Right lobe of liver (tissue), 6 donors: ENCODE measurements around the gene LCP1. TPM values are rescaled to one million over a fixed set of nuclear protein-coding genes. Genes with fewer than 3 reads are reported as not detected.
A peak's percentile ranks its signal among the peaks of the same experiment; 100 is the strongest.

ENCODE experiments used
- ATAC-seq, 4 donors: fragments of 200-7000 bp; cut with Tn5 transposase; one replicate each; pipeline ENCODE4 v1.9.1; 2020; ENCODE audit warnings: mild to moderate bottlenecking in 4 of 4, moderate library complexity in 4 of 4
- DNase-seq, 3 donors: peaks; one replicate each; pipeline ENCODE4 v3.0.0-alpha.2; 2020
- H3K27ac ChIP-seq, 3 donors: fragments of 200-600 bp; one replicate each; pipeline ENCODE4 v1.8.0; 2022
- H3K27me3 ChIP-seq, 2 donors: fragments of 200-600 bp; one replicate each; pipeline ENCODE4 v1.8.0; 2022
- H3K36me3 ChIP-seq, 4 donors: fragments of 200-600 bp; sonication (generic) in 1 of 4; one replicate each; pipeline versions ENCODE4 v1.5.1 to v1.8.0; 2017 to 2022; ENCODE audit warnings: control low read depth in 1 of 4
- H3K4me1 ChIP-seq, 4 donors: fragments of 200-600 bp; sonication (generic) in 1 of 4; one replicate each; pipeline versions ENCODE4 v1.5.1 to v1.8.0; 2017 to 2022; ENCODE audit warnings: control low read depth in 1 of 4
- H3K4me3 ChIP-seq, 3 donors: fragments of 200-600 bp; one replicate each; pipeline ENCODE4 v1.8.0; 2022
- H3K9me3 ChIP-seq, 4 donors: fragments of 200-600 bp; sonication (generic) in 1 of 4; one replicate each; pipeline versions ENCODE4 v1.5.1 to v1.8.0; 2017 to 2022; ENCODE audit warnings: control low read depth in 1 of 4
- POLR2A ChIP-seq: fragments of 450-650 bp; IDR thresholded peaks from one replicate; pipeline ENCODE4 v1.6.1; 2017; ENCODE audit warnings: antibody characterized with exemption, mild to moderate bottlenecking
- WGBS: methylation state at CpG from one replicate; pipeline ENCODE4 v1.1.6; 2018; ENCODE audit warnings: low coverage, low lambda C conversion rate; ENCODE audit not compliant: insufficient coverage; ENCODE audit errors: missing lambda C conversion rate; 5-methylcytosine and 5-hydroxymethylcytosine counted together
- intact Hi-C, 2 donors: fragments of 100-400 bp; cut with DNase I; formaldehyde crosslinking; loops; one replicate each; pipeline versions ENCODE4 v1.11.2 to v1.14.1; 2022
- total RNA-seq, 6 experiments: library from RNA; depleted of rRNA in 2 of 6; stranded (reverse); fragments of >200 nt in 2 of 6; fragmentation: NEBNext Ultra II Directional in 3 of 6; extraction: Animal tissue kit (Norgen Biotek cat#: 25700) in 3 of 6; gene quantifications; one replicate each; pipeline versions ENCODE4 v1.1.0 to v1.2.4, GENCODE V29; 2016 to 2023
- TF ChIP-seq, protein P1 (sequence below), 4 donors: fragments of 200-600 bp in 3 of 4; fragments of 450-650 bp in 1 of 4; IDR thresholded peaks; one replicate each; pipeline versions ENCODE4 v1.5.1 to v1.8.0; 2016 to 2022; ENCODE audit warnings: antibody characterized with exemption in 4 of 4, mild to moderate bottlenecking in 2 of 4
- donor health status: DM: no; HTN: yes; CAD: no.
- donor health status: DM: no; HTN: no; CAD: no.
- donor health status: DM: no; HTN: no; CAD: no.
- donor health status: DM: no; HTN: yes; CAD: no.
- donor health status: DM: no; HTN: yes; CAD: no.

LCP1 gene
- total RNA-seq, 6 experiments from 2014 or later: 19.7 to 58.1 (median 22.8) TPM

DNA sequence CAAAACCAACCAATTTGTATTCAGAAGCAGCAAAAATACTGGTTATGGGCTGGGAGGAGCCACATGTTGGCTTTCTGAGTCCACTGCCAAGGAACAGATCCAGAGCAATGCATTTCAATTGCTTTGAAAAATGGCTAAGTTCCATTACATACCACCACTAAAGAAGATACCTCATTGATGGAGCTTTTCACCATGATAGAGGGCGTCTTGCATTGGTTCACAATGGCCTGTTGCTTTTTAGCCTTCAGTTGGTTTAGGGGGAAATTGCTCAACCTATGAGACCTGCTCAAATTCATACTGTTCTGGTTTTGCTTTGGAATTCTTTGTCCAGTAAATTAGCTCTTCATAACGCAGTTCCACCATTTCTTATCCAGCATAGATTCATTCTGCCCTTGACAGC is 55.9 kb downstream of the LCP1 start:
- Histone ChIP-seq H3K9me3 (no peaks in the 10 kb centered on the region), H3K36me3 (no peaks in the 10 kb centered on the region), H3K4me1 (peaks cover 0 to 41% (median 13%) of the 10 kb centered on the region in 4 donors), H3K27me3 (no peaks in the 10 kb centered on the region), H3K27ac (peak overlapping the region in 2 of 3 donors; percentile 7 to 95), H3K4me3 (no peak overlapping the region)
- 13% methylated on average over 2 of the region's 2 CpGs for WGBS
- intact Hi-C loops: no loop called here
- DNase-seq (no peak), ATAC-seq (no peak)
- TF ChIP-seq, protein P1, sequence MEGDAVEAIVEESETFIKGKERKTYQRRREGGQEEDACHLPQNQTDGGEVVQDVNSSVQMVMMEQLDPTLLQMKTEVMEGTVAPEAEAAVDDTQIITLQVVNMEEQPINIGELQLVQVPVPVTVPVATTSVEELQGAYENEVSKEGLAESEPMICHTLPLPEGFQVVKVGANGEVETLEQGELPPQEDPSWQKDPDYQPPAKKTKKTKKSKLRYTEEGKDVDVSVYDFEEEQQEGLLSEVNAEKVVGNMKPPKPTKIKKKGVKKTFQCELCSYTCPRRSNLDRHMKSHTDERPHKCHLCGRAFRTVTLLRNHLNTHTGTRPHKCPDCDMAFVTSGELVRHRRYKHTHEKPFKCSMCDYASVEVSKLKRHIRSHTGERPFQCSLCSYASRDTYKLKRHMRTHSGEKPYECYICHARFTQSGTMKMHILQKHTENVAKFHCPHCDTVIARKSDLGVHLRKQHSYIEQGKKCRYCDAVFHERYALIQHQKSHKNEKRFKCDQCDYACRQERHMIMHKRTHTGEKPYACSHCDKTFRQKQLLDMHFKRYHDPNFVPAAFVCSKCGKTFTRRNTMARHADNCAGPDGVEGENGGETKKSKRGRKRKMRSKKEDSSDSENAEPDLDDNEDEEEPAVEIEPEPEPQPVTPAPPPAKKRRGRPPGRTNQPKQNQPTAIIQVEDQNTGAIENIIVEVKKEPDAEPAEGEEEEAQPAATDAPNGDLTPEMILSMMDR (IDR thresholded peaks at IDR 0.05): no peak
- no peak for TF ChIP-seq POLR2A

DNA sequence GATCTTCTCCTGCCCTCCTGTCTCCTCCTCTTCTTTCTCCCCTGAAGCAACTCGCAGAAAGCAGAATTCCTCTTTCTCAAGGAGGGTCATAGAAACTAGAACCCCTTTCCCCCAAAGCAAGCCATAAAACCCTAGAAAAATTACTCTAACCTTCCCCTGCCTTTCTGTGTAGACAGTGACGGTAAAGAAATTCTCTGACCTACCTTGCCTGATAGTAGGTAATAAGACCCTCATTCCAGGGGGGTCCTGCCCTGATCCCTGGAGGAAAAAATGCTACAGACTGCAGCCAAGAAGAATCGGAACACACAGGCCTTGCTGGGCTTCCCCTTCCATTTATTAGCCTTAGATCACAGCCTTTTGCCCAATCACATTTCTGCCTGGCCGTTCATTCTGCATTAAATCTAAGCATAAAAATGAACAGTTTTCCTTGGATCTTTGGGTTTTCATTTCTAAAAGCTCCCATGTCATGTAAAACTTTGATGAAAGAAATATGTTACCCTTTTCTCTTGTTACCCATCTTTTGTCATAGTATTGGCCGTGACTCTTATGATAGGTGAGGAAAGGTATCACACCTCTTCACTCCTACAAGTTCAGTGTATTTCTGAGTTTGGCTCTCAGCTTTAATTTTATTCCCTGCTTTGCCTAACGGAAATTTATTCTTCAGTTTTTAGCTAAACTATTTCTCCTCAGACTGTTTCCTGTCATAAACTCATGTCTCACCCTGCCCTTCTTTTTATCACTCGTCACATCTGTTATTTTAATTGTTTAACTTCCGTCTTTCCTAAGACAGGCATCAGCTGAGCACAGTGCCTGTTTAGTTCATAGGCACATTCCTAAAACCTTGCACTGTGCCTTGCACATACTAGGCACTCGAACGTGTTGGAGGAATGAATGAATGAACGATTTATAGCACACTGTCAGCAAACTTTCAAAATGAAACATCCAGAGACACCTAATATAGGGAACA is 56.7 kb downstream of the LCP1 start:
- Histone ChIP-seq H3K4me1 (peaks cover 0 to 48% (median 13%) of the 10 kb centered on the region in 4 donors), H3K27ac (peak overlapping the region; percentile 11 to 95 (median 25)), H3K4me3 (no peak overlapping the region), H3K36me3 (no peaks in the 10 kb centered on the region), H3K27me3 (no peaks in the 10 kb centered on the region), H3K9me3 (no peaks in the 10 kb centered on the region)
- WGBS: 53% methylated on average over 11 of the region's 11 CpGs
- intact Hi-C loops: no loop called here
- ATAC-seq: peak in 1 of 4 donors; percentile 1
- TF ChIP-seq POLR2A: no peak
- TF ChIP-seq, protein P1 (IDR thresholded peaks at IDR 0.05): no peak
- DNase-seq: no peak

DNA sequence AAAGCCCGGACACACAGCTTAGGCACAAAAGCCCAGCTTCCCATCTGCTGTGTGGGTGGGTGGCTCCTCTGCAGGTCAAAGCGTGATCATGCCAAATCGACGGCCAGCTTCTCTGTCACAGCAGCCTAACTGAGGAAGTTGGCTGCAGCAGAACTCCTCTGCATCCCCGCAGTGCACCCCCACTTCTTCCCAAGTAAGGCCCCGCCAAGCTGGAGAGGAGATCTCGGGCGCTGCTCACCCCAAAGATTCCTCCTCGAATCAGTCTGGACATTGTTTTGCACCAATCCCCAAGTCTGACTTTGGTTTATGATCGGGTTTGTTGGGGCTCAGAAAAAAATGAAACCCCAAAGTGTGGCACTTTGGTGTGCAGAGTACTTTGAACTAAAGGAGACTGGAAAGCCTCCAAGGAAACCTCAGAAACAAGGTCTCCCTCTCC is 57.4 kb downstream of the LCP1 start:
- Histone ChIP-seq H3K4me1 (peaks cover 0 to 53% (median 13%) of the 10 kb centered on the region in 4 donors), H3K36me3 (no peaks in the 10 kb centered on the region), H3K4me3 (no peak overlapping the region), H3K27me3 (no peaks in the 10 kb centered on the region), H3K9me3 (no peaks in the 10 kb centered on the region), H3K27ac (peak overlapping the region; percentile 11 to 95 (median 25))
- TF ChIP-seq, protein P1 (IDR thresholded peaks at IDR 0.05): no peak
- peak; percentile 12 for TF ChIP-seq POLR2A
- intact Hi-C loops: no loop called here
- DNase-seq: peak in 1 of 3 donors; percentile 30
- ATAC-seq: no peak
- WGBS: 73% methylated on average over 5 of the region's 10 CpGs

DNA sequence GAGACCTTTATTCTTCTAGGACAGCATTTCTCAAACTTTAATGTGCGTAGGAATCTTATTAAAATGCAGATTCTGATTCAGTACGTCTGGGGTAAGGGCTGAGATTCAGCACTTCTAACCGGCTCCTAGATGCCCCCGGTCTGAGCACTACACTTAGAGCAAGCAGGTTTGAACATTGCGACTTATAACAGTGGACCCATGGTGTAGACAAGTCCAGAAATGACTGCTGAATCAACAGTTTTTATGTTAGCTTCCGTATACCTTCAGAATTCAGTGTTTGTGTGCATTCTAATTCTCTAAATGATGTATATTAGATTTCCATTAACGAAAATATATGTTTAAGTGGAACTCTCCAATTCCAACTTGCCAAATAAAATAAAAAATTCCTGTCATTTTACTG is 59.7 kb downstream of the LCP1 start:
- H3K9me3 ChIP-seq: no peaks in the 10 kb centered on the region
- intact Hi-C loops: no loop called here
- ATAC-seq: peak; percentile 8 to 36 (median 22)
- peaks cover 0 to 50% (median 12%) of the 10 kb centered on the region in 4 donors for H3K4me1 ChIP-seq
- no peaks in the 10 kb centered on the region for H3K27me3 ChIP-seq
- H3K4me3 ChIP-seq: peak overlapping the region in 2 of 3 donors; percentile 8 to 36
- peak overlapping the region; percentile 65 to 95 (median 92) for H3K27ac ChIP-seq
- 43% methylated on average over 7 of the region's 7 CpGs for WGBS
- H3K36me3 ChIP-seq: no peaks in the 10 kb centered on the region
- DNase-seq: no peak
- TF ChIP-seq, protein P1 (IDR thresholded peaks at IDR 0.05): no peak
- no peak for TF ChIP-seq POLR2A
